Fibroblast of lung (primary cell): ENCODE data around the gene RNLS. TPM values are rescaled to one million over a fixed set of nuclear protein-coding genes. Genes with fewer than 3 reads are reported as not detected.
A peak's percentile ranks its signal among the peaks of the same experiment; 100 is the strongest.

Experiments
- DNase-seq, 2 donors: peaks; one replicate each; pipeline versions ENCODE4 v3.0.0 to v3.0.0-alpha.2; 2010; ENCODE audit warnings: low read depth in 2 of 2
- H2AFZ ChIP-seq: 2 replicates; pipeline ENCODE4 v1.5.1; 2012; ENCODE audit warnings: low read length, control low read depth, inconsistent platforms
- H3K27ac ChIP-seq: 2 replicates; pipeline ENCODE4 v1.5.1; 2011; ENCODE audit warnings: low read length, control low read depth; ENCODE audit not compliant: insufficient read depth
- H3K27me3 ChIP-seq: 2 replicates; pipeline ENCODE4 v1.5.1; 2011; ENCODE audit warnings: mild to moderate bottlenecking, low read length; ENCODE audit not compliant: control insufficient read depth, insufficient read depth
- H3K36me3 ChIP-seq: 2 replicates; pipeline ENCODE4 v1.5.1; 2011; ENCODE audit warnings: low read length; ENCODE audit not compliant: control insufficient read depth, insufficient read depth
- H3K4me1 ChIP-seq: 2 replicates; pipeline ENCODE4 v1.5.1; 2011; ENCODE audit warnings: low read length; ENCODE audit not compliant: control insufficient read depth, insufficient read depth; ENCODE audit errors: extremely low read depth
- H3K4me2 ChIP-seq: 2 replicates; pipeline ENCODE4 v1.5.1; 2011; ENCODE audit warnings: low read length, control low read depth; ENCODE audit not compliant: insufficient read depth; ENCODE audit errors: extremely low read depth
- H3K4me3 ChIP-seq, 4 experiments: fragments of 200-600 bp in 1 of 4; sonication (generic) in 1 of 4; replicated peaks in 1 of 4; 2 replicates each; pipeline ENCODE4 v1.5.1; 2011 to 2016; ENCODE audit warnings: low read length in 4 of 4, low read depth in 3 of 4, mild to moderate bottlenecking in 3 of 4, control low read depth in 2 of 4, inconsistent platforms in 1 of 4, mixed read lengths in 1 of 4; ENCODE audit not compliant: insufficient read depth in 1 of 4; ENCODE audit errors: control extremely low read depth in 1 of 4
- H3K79me2 ChIP-seq: 2 replicates; pipeline ENCODE4 v1.5.1; 2012; ENCODE audit warnings: mild to moderate bottlenecking, low read length, inconsistent platforms; ENCODE audit not compliant: control insufficient read depth, insufficient read depth
- H3K9ac ChIP-seq: 2 replicates; pipeline ENCODE4 v1.5.1; 2011; ENCODE audit warnings: mild to moderate bottlenecking, low read length, control low read depth; ENCODE audit not compliant: insufficient read depth
- H3K9me3 ChIP-seq: 2 replicates; pipeline ENCODE4 v1.5.1; 2012; ENCODE audit warnings: low read depth, low read length; ENCODE audit not compliant: control insufficient read depth, insufficient read depth
- H4K20me1 ChIP-seq: 2 replicates; pipeline ENCODE4 v1.5.1; 2011; ENCODE audit warnings: low read length; ENCODE audit not compliant: control insufficient read depth, insufficient read depth; ENCODE audit errors: extremely low read depth
- CTCF ChIP-seq, 2 donors: IDR thresholded peaks in 1 of 2; conservative IDR thresholded peaks in 1 of 2; 1 replicate in 1 of 2; 2 replicates in 1 of 2; pipeline ENCODE4 v1.5.1; 2011 to 2012; ENCODE audit warnings: low read length in 2 of 2, control low read depth in 1 of 2, inconsistent platforms in 1 of 2, low read depth in 1 of 2, mild to moderate bottlenecking in 1 of 2
- EZH2 ChIP-seq: IDR thresholded peaks from 2 replicates; pipeline ENCODE4 v1.5.1; 2012; ENCODE audit warnings: low read length, control low read depth, mild to moderate bottlenecking; ENCODE audit errors: missing control alignments
- polyA plus RNA-seq, 2 donors: library from polyadenylated mRNA; depleted of rRNA in 1 of 2; stranded (reverse) in 1 of 2; unstranded in 1 of 2; fragments of >200 nt; gene quantifications; 2 replicates each; pipeline ENCODE4 v1.2.1, GENCODE V29; 2011 to 2012; ENCODE audit warnings: missing spikeins in 1 of 2
- total RNA-seq: library from RNA; depleted of rRNA; stranded (reverse); fragments of >200 nt; gene quantifications from 2 replicates; pipeline ENCODE4 v1.2.1, GENCODE V29; 2014

RNLS gene
- total and polyA plus RNA-seq, 2 donors (not counting 1 experiment from before 2014, with no cell fraction given): 16.5 to 18.4 TPM

- Histone ChIP-seq H4K20me1 (no peaks in the 10 kb centered on the region), H3K9ac (no peak overlapping the region), H3K79me2 (no peaks in the 10 kb centered on the region), H3K27me3 (no peaks in the 10 kb centered on the region), H3K36me3 (no peaks in the 10 kb centered on the region), H3K4me2 (no peak overlapping the region), H2AFZ (no peak overlapping the region), H3K27ac (no peak overlapping the region), H3K9me3 (no peaks in the 10 kb centered on the region), H3K4me3 (no peak overlapping the region), H3K4me1 (no peaks in the 10 kb centered on the region)
- DNase-seq: no peak
- no peak for TF ChIP-seq EZH2
- no peak for TF ChIP-seq CTCF (conservative IDR thresholded peaks at IDR 0.05 in 1 of 2, IDR thresholded peaks at IDR 0.05 in 1 of 2; ENCODE audit: low read depth in 1 of 2, low read length in 2 of 2)
Observed at GRCh38 chr10:88233870-88234269, 349.2 kb downstream of the RNLS start.

- Histone ChIP-seq H3K9ac (no peak overlapping the region), H2AFZ (no peak overlapping the region), H3K9me3 (no peaks in the 10 kb centered on the region), H3K36me3 (no peaks in the 10 kb centered on the region), H3K4me2 (no peak overlapping the region), H4K20me1 (no peaks in the 10 kb centered on the region), H3K79me2 (no peaks in the 10 kb centered on the region), H3K4me1 (no peaks in the 10 kb centered on the region), H3K4me3 (no peak overlapping the region), H3K27ac (no peak overlapping the region), H3K27me3 (no peaks in the 10 kb centered on the region)
- TF ChIP-seq EZH2: no peak
- TF ChIP-seq CTCF (conservative IDR thresholded peaks at IDR 0.05 in 1 of 2, IDR thresholded peaks at IDR 0.05 in 1 of 2; ENCODE audit: low read depth in 1 of 2, low read length in 2 of 2): no peak
- no peak for DNase-seq
Observed at GRCh38 chr10:88232983-88233543, 350.1 kb downstream of the RNLS start.

- Histone ChIP-seq H3K36me3 (no peaks in the 10 kb centered on the region), H3K4me1 (peaks cover 6% of the 10 kb centered on the region), H3K79me2 (no peaks in the 10 kb centered on the region), H3K9me3 (no peaks in the 10 kb centered on the region), H3K4me2 (no peak overlapping the region), H4K20me1 (no peaks in the 10 kb centered on the region), H2AFZ (no peak overlapping the region), H3K4me3 (no peak overlapping the region), H3K27me3 (no peaks in the 10 kb centered on the region), H3K9ac (no peak overlapping the region), H3K27ac (no peak overlapping the region)
- no peak for TF ChIP-seq CTCF (conservative IDR thresholded peaks at IDR 0.05 in 1 of 2, IDR thresholded peaks at IDR 0.05 in 1 of 2; ENCODE audit: low read depth in 1 of 2, low read length in 2 of 2)
- TF ChIP-seq EZH2: no peak
- DNase-seq: peak; percentile 58 to 80
Observed at GRCh38 chr10:88232029-88232895, 350.9 kb downstream of the RNLS start.
